Ovary (tissue), 9 donors: ENCODE results near the gene GNRHR. TPM values are rescaled to one million over a fixed set of nuclear protein-coding genes. Genes with fewer than 3 reads are reported as not detected.
A peak's percentile ranks its signal among the peaks of the same experiment; 100 is the strongest.

ENCODE experiments used
- DNase-seq, 5 donors: peaks; one replicate each; pipeline ENCODE4 v3.0.0-alpha.2; 2019 to 2020
- H3K27ac ChIP-seq, 2 donors: fragments of 200-600 bp; one replicate each; pipeline versions ENCODE4 v1.5.1 to v1.8.0; 2019 to 2022
- H3K27me3 ChIP-seq: fragments of 200-600 bp; one replicate; pipeline ENCODE4 v1.8.0; 2022
- H3K36me3 ChIP-seq: fragments of 200-600 bp; sonication (generic); one replicate; pipeline ENCODE4 v1.5.1; 2019
- H3K4me1 ChIP-seq: one replicate; pipeline ENCODE4 v1.8.1; 2013; ENCODE audit warnings: mild to moderate bottlenecking, moderate library complexity; ENCODE audit not compliant: insufficient read depth
- H3K4me3 ChIP-seq: fragments of 200-600 bp; sonication (generic); one replicate; pipeline ENCODE4 v1.5.1; 2017
- H3K9me3 ChIP-seq, 2 donors: fragments of 200-600 bp in 1 of 2; sonication (generic) in 1 of 2; one replicate each; pipeline versions ENCODE4 v1.5.1 to v1.8.1; 2013 to 2019; ENCODE audit warnings: mild to moderate bottlenecking in 1 of 2, moderate library complexity in 1 of 2
- CTCF ChIP-seq, 3 donors: fragments of 450-650 bp in 2 of 3; fragments of 200-600 bp in 1 of 3; IDR thresholded peaks; one replicate each; pipeline versions ENCODE4 v1.5.1 to v1.8.0; 2016 to 2022; ENCODE audit warnings: antibody characterized with exemption in 3 of 3, mild to moderate bottlenecking in 1 of 3
- EP300 ChIP-seq: sonication (generic); formaldehyde crosslinking; IDR thresholded peaks from one replicate; pipeline ENCODE4 v1.6.1; 2017; ENCODE audit warnings: antibody characterized with exemption
- POLR2A ChIP-seq: fragments of 450-650 bp; IDR thresholded peaks from one replicate; pipeline ENCODE4 v1.6.1; 2017; ENCODE audit warnings: antibody characterized with exemption, mild to moderate bottlenecking, moderate library complexity
- WGBS, 3 donors: extraction: QIAGEN DNeasy Blood & Tissue Kit in 1 of 3; methylation state at CpG; one replicate each; pipeline versions ENCODE4 v1.1.5 to v1.1.7; 2013 to 2017; 5-methylcytosine and 5-hydroxymethylcytosine counted together
- intact Hi-C, 4 donors: fragments of 100-400 bp; cut with DNase I; formaldehyde crosslinking; loops; one replicate each; pipeline versions ENCODE4 v1.11.0 to v1.15.1; 2022 to 2023
- polyA plus RNA-seq, 2 donors: library from polyadenylated mRNA; stranded (reverse); fragments of 200-250 nt in 1 of 2; fragments of 350-450 nt in 1 of 2; fragmentation: Illumina TruSeq in 1 of 2; extraction: RNeasy Lipid Tissue Mini Kit (QIAGEN cat#74804) in 1 of 2; gene quantifications; one replicate each; pipeline ENCODE4 v1.2.3, GENCODE V29; 2013 to 2014
- total RNA-seq, 7 donors: library from RNA; depleted of rRNA in 2 of 7; stranded (reverse); fragments of >200 nt in 2 of 7; fragmentation: NEBNext Ultra II Directional in 3 of 7; extraction: Animal tissue kit (Norgen Biotek cat#: 25700) in 3 of 7; gene quantifications; one replicate each; pipeline versions ENCODE4 v1.1.0 to v1.2.4, GENCODE V29; 2016 to 2023
- donor health status: DM: no; HTN: no; CAD: no; lungs with moderate emphysema.
- donor health status: DM: no; HTN: no; CAD: no.
- donor health status: Bipolar disorder and iron deficiency.
- donor health status: DM: yes; HTN: yes; CAD: no.
- donor health status: DM: no; HTN: no; CAD: no.
- donor health status: DM: yes; HTN: yes; CAD: no.

Gene GNRHR
- total and polyA plus RNA-seq, 9 donors: 0.10 to 0.15 (median 0.11) TPM; not detected in 6

GRCh38 chr4:67701517-67701850 lies 52.7 kb downstream of the GNRHR start:
- WGBS, 3 donors: 2 to 3% (median 3%) methylated on average over 4 of the region's 4 CpGs
- no peak for DNase-seq
- Histone ChIP-seq H3K9me3 (no peaks in the 10 kb centered on the region), H3K27me3 (no peaks in the 10 kb centered on the region), H3K4me3 (peak overlapping the region; percentile 75), H3K36me3 (no peaks in the 10 kb centered on the region), H3K27ac (peak overlapping the region in 1 of 2 donors; percentile 76), H3K4me1 (no peaks in the 10 kb centered on the region)
- no peak for TF ChIP-seq POLR2A
- intact Hi-C loops: loop anchor here in 1 of 4 donors (10.0 kb wide), 1 partner anchor 157 kb away; the partner anchor contains the start of gene CENPC

- no peaks in the 10 kb centered on the region for H3K4me1 ChIP-seq
- H3K36me3 ChIP-seq: no peaks in the 10 kb centered on the region
- DNase-seq: peak; percentile 93 to 96 (median 95)
- H3K4me3 ChIP-seq: peak within 1 kb of the TSS; percentile 75
- TF ChIP-seq CTCF (IDR thresholded peaks at IDR 0.05) (peak; percentile 33 to 53 (median 46)), POLR2A (peak; percentile 49), EP300 (peak; percentile 40)
- H3K27ac ChIP-seq: peak within 1 kb of the TSS; percentile 76 to 83
- 0 to 1% (median 0%) methylated on average over 54 to 57 of the region's 57 CpGs for WGBS, 3 donors
- no peaks in the 10 kb centered on the region for H3K27me3 ChIP-seq
- no peaks in the 10 kb centered on the region for H3K9me3 ChIP-seq
- intact Hi-C loops: loop anchor here in 1 of 4 donors (10.0 kb wide), 1 partner anchor 156 kb away; the partner anchor contains the start of gene CENPC
These were observed 53.3 kb downstream of the GNRHR start, which contains the start of gene UBA6 for GRCh38 chr4:67700738-67701516. Gene UBA6, minus strand, starts transcription at chr4:67701155. Its CDS starts 36 bp downstream, at chr4:67701119.

- intact Hi-C loops: loop anchor here in 1 of 4 donors (10.0 kb wide), 1 partner anchor 155 kb away; the partner anchor contains the start of gene CENPC
These were observed 54.0 kb downstream of the GNRHR start for GRCh38 chr4:67700116-67700737.

GRCh38 chr4:67699603-67700002 lies 54.6 kb downstream of the GNRHR start:
- Histone ChIP-seq H3K4me3 (no peak overlapping the region), H3K9me3 (no peaks in the 10 kb centered on the region), H3K27me3 (no peaks in the 10 kb centered on the region), H3K27ac (no peak overlapping the region), H3K4me1 (no peaks in the 10 kb centered on the region), H3K36me3 (no peaks in the 10 kb centered on the region)
- no peak for DNase-seq
- 93 to 95% (median 94%) methylated on average over 18 of the region's 18 CpGs for WGBS, 3 donors
- no peak for TF ChIP-seq CTCF (IDR thresholded peaks at IDR 0.05)
- no peak for TF ChIP-seq EP300
- TF ChIP-seq POLR2A: no peak
- intact Hi-C loops: loop anchor here in 1 of 4 donors (10.0 kb wide), 1 partner anchor 155 kb away; the partner anchor contains the start of gene CENPC

More at GRCh38 chr4:67700116-67700737, 54.0 kb downstream of the GNRHR start:
- H3K4me3 ChIP-seq: peak overlapping the region; percentile 75
- DNase-seq: no peak
- TF ChIP-seq CTCF (IDR thresholded peaks at IDR 0.05): no peak
- no peaks in the 10 kb centered on the region for H3K27me3 ChIP-seq
- H3K27ac ChIP-seq: peak overlapping the region; percentile 76 to 83
- no peaks in the 10 kb centered on the region for H3K36me3 ChIP-seq
- no peaks in the 10 kb centered on the region for H3K9me3 ChIP-seq
- H3K4me1 ChIP-seq: no peaks in the 10 kb centered on the region
- WGBS, 3 donors: 19 to 25% (median 24%) methylated on average over 11 of the region's 11 CpGs
